GM12878 (cell line): ENCODE data around the gene PACS1. TPM values are rescaled to one million over a fixed set of nuclear protein-coding genes. Genes with fewer than 3 reads are reported as not detected.
A peak's percentile ranks its signal among the peaks of the same experiment; 100 is the strongest.

Experiments used
- ATAC-seq: fragments of 200-7000 bp; cut with Tn5 transposase; 3 replicates; pipeline ENCODE4 v1.9.1; 2020; ENCODE audit warnings: mild to moderate bottlenecking, moderate library complexity
- BruUV-seq: library from RNA; stranded (reverse); fragments of 400-500 nt; replicated peaks from 2 replicates; lab custom pipeline; 2021; lab: Mats Ljungman, UMichigan
- CTCF ChIA-PET: fragments of 300-600 bp; sonication (Branson Sonifier 250); formaldehyde crosslinking; extraction: SDS; loops from one replicate; lab custom pipeline; 2021; ENCODE audit warnings: inconsistent platforms; lab: Yijun Ruan, JAX
- POLR2A ChIA-PET: fragments of 350-600 bp; formaldehyde crosslinking; extraction: SDS; loops from one replicate; lab custom pipeline; 2021; ENCODE audit warnings: inconsistent platforms; lab: Charles Lee
- RAD21 ChIA-PET: fragments of 300-600 bp; sonication (Branson Sonifier 250); formaldehyde crosslinking; loops from one replicate; lab custom pipeline; 2023; ENCODE audit warnings: antibody characterized with exemption; ENCODE audit not compliant: unreplicated experiment; lab: Charles Lee
- SMC1A ChIA-PET: fragments of 300-600 bp; sonication (Branson Sonifier 250); formaldehyde crosslinking; loops from one replicate; lab custom pipeline; 2023; ENCODE audit not compliant: unreplicated experiment, uncharacterized antibody; lab: Charles Lee
- DNase-seq: peaks from one replicate; pipeline ENCODE4 v3.0.0-alpha.2; 2011; ENCODE audit warnings: low read depth, low spot score
- FAIRE-seq: peaks from 3 replicates; lab custom pipeline; 2011; peaks lifted over from hg19 to GRCh38; lab: Jason Lieb, UNC
- H2AFZ ChIP-seq: 2 replicates; pipeline ENCODE4 v1.6.0; 2011; ENCODE audit warnings: low read depth, low read length, control low read depth; ENCODE audit not compliant: control insufficient read depth
- H3K27ac ChIP-seq: 2 replicates; pipeline ENCODE4 v1.5.1; 2011; ENCODE audit warnings: control low read depth; ENCODE audit not compliant: control insufficient read depth, insufficient read depth
- H3K27me3 ChIP-seq, 2 experiments: replicated peaks in 1 of 2; 2 replicates each; pipeline versions ENCODE4 v1.6.0 to v1.6.1; 2011; ENCODE audit warnings: low read length in 1 of 2; ENCODE audit not compliant: control insufficient read depth in 2 of 2, insufficient read depth in 2 of 2
- H3K36me3 ChIP-seq, 2 experiments: 2 replicates each; pipeline ENCODE4 v1.5.1; 2011; ENCODE audit warnings: low read length in 1 of 2; ENCODE audit not compliant: control insufficient read depth in 2 of 2, insufficient read depth in 2 of 2
- H3K4me1 ChIP-seq: 2 replicates; pipeline ENCODE4 v1.6.1; 2011; ENCODE audit warnings: mild to moderate bottlenecking, low read length, moderate library complexity, mixed read lengths; ENCODE audit not compliant: control insufficient read depth, insufficient read depth
- H3K4me2 ChIP-seq: 2 replicates; pipeline ENCODE4 v1.6.0; 2011; ENCODE audit warnings: control low read depth; ENCODE audit not compliant: control insufficient read depth, insufficient read depth
- H3K4me3 ChIP-seq: fragments of 200-600 bp; sonication (generic); 2 replicates; pipeline ENCODE4 v1.5.1; 2016
- H3K79me2 ChIP-seq: 2 replicates; pipeline ENCODE4 v1.6.0; 2011; ENCODE audit warnings: low read length; ENCODE audit not compliant: control insufficient read depth, insufficient read depth
- H3K9ac ChIP-seq: 2 replicates; pipeline ENCODE4 v1.8.0; 2011; ENCODE audit warnings: low read length, control low read depth, mixed read lengths; ENCODE audit not compliant: control insufficient read depth, insufficient read depth
- H3K9me3 ChIP-seq: replicated peaks from 3 replicates; pipeline ENCODE4 v1.5.1; 2011; ENCODE audit warnings: mild to moderate bottlenecking, low read length; ENCODE audit not compliant: control insufficient read depth, insufficient read depth
- H4K20me1 ChIP-seq: 2 replicates; pipeline ENCODE4 v1.6.0; 2011; ENCODE audit not compliant: control insufficient read depth, insufficient read depth
- BHLHE40 ChIP-seq, 2 experiments: fragments of 450-650 bp in 1 of 2; IDR thresholded peaks; 2 replicates each; pipeline ENCODE4 v1.6.1; 2011 to 2017; ENCODE audit warnings: low read depth in 2 of 2, borderline replicate concordance in 1 of 2, improper control_type of control experiment in 1 of 2, low read length in 1 of 2, mild to moderate bottlenecking in 1 of 2
- CEBPB ChIP-seq, 2 experiments: fragments of 150-350 bp in 1 of 2; IDR thresholded peaks; 2 replicates each; pipeline ENCODE4 v1.6.1; 2012 to 2014; ENCODE audit warnings: low read depth in 2 of 2, low read length in 2 of 2, borderline replicate concordance in 1 of 2, inconsistent platforms in 1 of 2
- CREB1 ChIP-seq: IDR thresholded peaks from 2 replicates; pipeline ENCODE4 v1.6.1; 2012; ENCODE audit warnings: low read depth, mild to moderate bottlenecking, inconsistent platforms
- CREM ChIP-seq: IDR thresholded peaks from 2 replicates; pipeline ENCODE4 v1.6.1; 2014; ENCODE audit warnings: antibody characterized with exemption, low read depth
- IRF3 ChIP-seq: fragments of 450-650 bp; IDR thresholded peaks from 2 replicates; pipeline ENCODE4 v1.6.1; 2014; ENCODE audit warnings: mild to moderate bottlenecking
- KDM1A ChIP-seq: fragments of 200-600 bp; sonication (generic); IDR thresholded peaks from 2 replicates; pipeline ENCODE4 v1.6.1; 2016; ENCODE audit warnings: borderline replicate concordance
- NFYA ChIP-seq: IDR thresholded peaks from 2 replicates; pipeline ENCODE4 v1.6.1; 2011; ENCODE audit warnings: low read depth, mild to moderate bottlenecking, low read length, improper control_type of control experiment, borderline replicate concordance
- NKRF ChIP-seq: fragments of 450-650 bp; conservative IDR thresholded peaks from 2 replicates; pipeline ENCODE4 v1.6.1; 2017; ENCODE audit warnings: mild to moderate bottlenecking, moderate library complexity
- PKNOX1 ChIP-seq: fragments of 450-650 bp; IDR thresholded peaks from 2 replicates; pipeline ENCODE4 v1.6.1; 2016; ENCODE audit warnings: mild to moderate bottlenecking
- RELA ChIP-seq: fragments of 450-650 bp; IDR thresholded peaks from 2 replicates; pipeline ENCODE4 v1.8.0; 2014; ENCODE audit warnings: borderline replicate concordance; ENCODE audit not compliant: partially characterized antibody
- TBL1XR1 ChIP-seq: IDR thresholded peaks from 2 replicates; pipeline ENCODE4 v1.6.1; 2012; ENCODE audit warnings: low read depth, low read length, improper control_type of control experiment
- WGBS: methylation state at CpG from one replicate; pipeline ENCODE4 v1.1.6; 2016; ENCODE audit warnings: low lambda C conversion rate; ENCODE audit not compliant: insufficient replicate concordance, insufficient coverage; ENCODE audit errors: missing lambda C conversion rate; 5-methylcytosine and 5-hydroxymethylcytosine counted together
- in situ Hi-C: fragments of 300-500 bp; cut with MboI; formaldehyde crosslinking; loops from 9 replicates; pipeline ENCODE4 v1.14.3; 2018; ENCODE audit warnings: mixed read lengths
- intact Hi-C: fragments of 100-400 bp; cut with micrococcal nuclease; formaldehyde crosslinking; loops from one replicate; pipeline ENCODE4 v1.14.2; 2022; ENCODE audit not compliant: unreplicated experiment
- polyA plus RNA-seq, 11 experiments: library from polyadenylated mRNA; depleted of rRNA in 4 of 11; unstranded in 6 of 11; stranded (reverse) in 5 of 11; fragments of >200 nt; fragmentation: Nextera tagmentation in 4 of 11; fragmentation: Illumina TruSeq in 1 of 11; extraction: Ambion mirVana in 4 of 11; extraction: Trizol in 1 of 11; gene quantifications; 1 replicate in 1 of 11; 2 replicates in 10 of 11; pipeline versions ENCODE4 v1.2.1 to v1.2.3, GENCODE V29; 2011 to 2016; ENCODE audit warnings: inconsistent platforms in 2 of 11, missing spikeins in 2 of 11, low read depth in 1 of 11
- total RNA-seq, 4 experiments: library from RNA; depleted of rRNA in 3 of 4; stranded (reverse); fragments of >200 nt in 3 of 4; fragmentation: Illumina TruSeq in 1 of 4; extraction: Trizol in 1 of 4; gene quantifications; 2 replicates each; pipeline versions ENCODE4 v1.2.1 to v1.2.3, GENCODE V29; 2013 to 2021

Gene PACS1
- total and polyA plus RNA-seq, 10 of the 15 experiments (the other 5 are each of a cell fraction or from before 2014, with no cell fraction given): 1.1 to 74.3 (median 17.9) TPM

GRCh38 chr11:66275984-66276612, 206.0 kb downstream of the PACS1 start:
- no peak overlapping the region for H2AFZ ChIP-seq
- no peaks in the 10 kb centered on the region for H3K9me3 ChIP-seq
- H3K27ac ChIP-seq: no peak overlapping the region
- H3K4me2 ChIP-seq: no peak overlapping the region
- 98% methylated on average over 14 of the region's 14 CpGs for WGBS
- H3K27me3 ChIP-seq: no peaks in the 10 kb centered on the region
- POLR2A ChIA-PET: no interaction called here
- peaks cover 5% of the 10 kb centered on the region for H3K4me1 ChIP-seq
- H3K4me3 ChIP-seq: no peak overlapping the region
- no peak for FAIRE-seq
- SMC1A ChIA-PET: no interaction called here
- CTCF ChIA-PET: no interaction called here
- H3K36me3 ChIP-seq: peaks cover 20 to 32% of the 10 kb centered on the region in 2 experiments
- intact Hi-C loops: no loop called here
- TF ChIP-seq BHLHE40 (IDR thresholded peaks at IDR 0.05; ENCODE audit: borderline replicate concordance in 1 of 2, low read depth in 2 of 2, low read length in 1 of 2): no peak
- TF ChIP-seq IRF3: no peak
- TF ChIP-seq TBL1XR1: no peak
- TF ChIP-seq PKNOX1: no peak
- TF ChIP-seq CREB1: no peak
- no peak for TF ChIP-seq CEBPB (IDR thresholded peaks at IDR 0.05; ENCODE audit: borderline replicate concordance in 1 of 2, low read depth in 2 of 2, low read length in 2 of 2)
- no peak for TF ChIP-seq NFYA
- TF ChIP-seq CREM: no peak
- no peak for TF ChIP-seq RELA
- TF ChIP-seq KDM1A: no peak
- TF ChIP-seq NKRF: no peak
- TF ChIP-seq, all 136 proteins: peak for 0
- in situ Hi-C loops: no loop called here
- no peak for ATAC-seq
- Histone ChIP-seq H3K79me2 (peaks cover 1% of the 10 kb centered on the region), H3K9ac (no peak overlapping the region), H4K20me1 (no peaks in the 10 kb centered on the region)
- RAD21 ChIA-PET: no interaction called here
- DNase-seq: no peak
- TSS peak; percentile 10 for BruUV-seq
